Progenitor cell of endocrine pancreas (in vitro differentiated cells): Measurements from ENCODE around the gene FAM222B. TPM values are rescaled to one million over a fixed set of nuclear protein-coding genes. Genes with fewer than 3 reads are reported as not detected.
A peak's percentile ranks its signal among the peaks of the same experiment; 100 is the strongest.

Experiments used
- DNase-seq: peaks from one replicate; pipeline ENCODE4 v3.0.0; 2021; ENCODE audit warnings: low spot score; ENCODE audit not compliant: unreplicated experiment
- H3K27ac Mint-ChIP-seq: 2 replicates; pipeline ENCODE4 v1.8.0; 2021; ENCODE audit warnings: mild to moderate bottlenecking, moderate library complexity, mixed read lengths
- H3K27me3 Mint-ChIP-seq: 2 replicates; pipeline ENCODE4 v1.8.0; 2021; ENCODE audit warnings: mixed read lengths
- H3K36me3 Mint-ChIP-seq: 2 replicates; pipeline ENCODE4 v1.8.0; 2022; ENCODE audit warnings: mixed read lengths; ENCODE audit not compliant: insufficient read depth
- H3K4me1 Mint-ChIP-seq: 2 replicates; pipeline ENCODE4 v1.8.0; 2021; ENCODE audit warnings: low read depth, mixed read lengths
- H3K4me3 Mint-ChIP-seq: 2 replicates; pipeline ENCODE4 v1.8.0; 2021; ENCODE audit warnings: low read depth, mild to moderate bottlenecking, moderate library complexity, mixed read lengths
- H3K9me3 Mint-ChIP-seq: 2 replicates; pipeline ENCODE4 v1.8.0; 2021; ENCODE audit warnings: low read depth, mixed read lengths
- CTCF ChIP-seq: fragments of 200-600 bp; sonication (generic); IDR thresholded peaks from one replicate; pipeline ENCODE4 v1.5.0; 2021; ENCODE audit warnings: antibody characterized with exemption, mild to moderate bottlenecking; ENCODE audit not compliant: unreplicated experiment
- total RNA-seq: library from RNA; stranded (reverse); gene quantifications from 2 replicates; pipeline ENCODE4 v1.2.1, GENCODE V29; 2021

The FAM222B gene
- total RNA-seq, 1 donor from 2014 or later: 58.7 TPM

- Mint-ChIP-seq H3K27ac (peak overlapping the region; percentile 86), H3K36me3 (peaks cover 12% of the 10 kb centered on the region)
These were observed 90.8 kb downstream of the FAM222B start for GRCh38 chr17:28751600-28752366.

GRCh38 chr17:28750178-28751047, 92.2 kb downstream of the FAM222B start:
- H3K4me3 Mint-ChIP-seq: no peak overlapping the region
- DNase-seq: peak; percentile 88
- H3K9me3 Mint-ChIP-seq: no peaks in the 10 kb centered on the region

More at GRCh38 chr17:28751600-28752366, 90.8 kb downstream of the FAM222B start:
- no peaks in the 10 kb centered on the region for H3K27me3 Mint-ChIP-seq
- H3K4me1 Mint-ChIP-seq: peaks cover 16% of the 10 kb centered on the region
- no peaks in the 10 kb centered on the region for H3K9me3 Mint-ChIP-seq
- no peak overlapping the region for H3K4me3 Mint-ChIP-seq
- DNase-seq: no peak
- TF ChIP-seq CTCF: no peak

GRCh38 chr17:28749516-28750177, 92.9 kb downstream of the FAM222B start:
- peaks cover 25% of the 10 kb centered on the region for H3K4me1 Mint-ChIP-seq
- TF ChIP-seq CTCF: no peak
- peak overlapping the region; percentile 99 for H3K27ac Mint-ChIP-seq
- no peak overlapping the region for H3K4me3 Mint-ChIP-seq
- no peak for DNase-seq
- peaks cover 11% of the 10 kb centered on the region for H3K36me3 Mint-ChIP-seq
- no peaks in the 10 kb centered on the region for H3K9me3 Mint-ChIP-seq
- H3K27me3 Mint-ChIP-seq: no peaks in the 10 kb centered on the region

More at GRCh38 chr17:28750178-28751047, 92.2 kb downstream of the FAM222B start:
- Mint-ChIP-seq H3K27ac (peak overlapping the region; percentile 91), H3K27me3 (no peaks in the 10 kb centered on the region), H3K4me1 (peaks cover 25% of the 10 kb centered on the region), H3K36me3 (peaks cover 11% of the 10 kb centered on the region)
- peak; percentile 99 for TF ChIP-seq CTCF

GRCh38 chr17:28748852-28749515, 93.6 kb downstream of the FAM222B start:
- Mint-ChIP-seq H3K4me1 (peaks cover 25% of the 10 kb centered on the region), H3K4me3 (no peak overlapping the region), H3K9me3 (no peaks in the 10 kb centered on the region), H3K27ac (peak overlapping the region; percentile 99), H3K27me3 (no peaks in the 10 kb centered on the region), H3K36me3 (peaks cover 12% of the 10 kb centered on the region)
- DNase-seq: no peak
- no peak for TF ChIP-seq CTCF
